NB4 (cell line): ENCODE data around the gene BAZ1A.
A peak's percentile ranks its signal among the peaks of the same experiment; 100 is the strongest.

Source experiments
- DNase-seq: peaks from one replicate; pipeline ENCODE4 v3.0.0; 2010; ENCODE audit warnings: low read depth
- H3K4me3 ChIP-seq: one replicate; pipeline ENCODE4 v1.5.1; 2011; ENCODE audit warnings: mild to moderate bottlenecking, low read depth, low read length, moderate library complexity
- CTCF ChIP-seq: IDR thresholded peaks from one replicate; pipeline ENCODE4 v1.5.1; 2012; ENCODE audit warnings: low read depth, low read length
- MAX ChIP-seq: IDR thresholded peaks from 2 replicates; pipeline ENCODE4 v1.6.1; 2011; ENCODE audit warnings: low read depth, low read length
- MYC ChIP-seq: IDR thresholded peaks from 2 replicates; pipeline ENCODE4 v1.6.1; 2011; ENCODE audit warnings: low read depth, low read length
- POLR2A ChIP-seq: IDR thresholded peaks from 2 replicates; pipeline ENCODE4 v1.6.1; 2011; ENCODE audit warnings: mild to moderate bottlenecking; ENCODE audit not compliant: insufficient read length; ENCODE audit errors: extremely low read depth

The BAZ1A gene

GRCh38 chr14:34733245-34733644 is 141.9 kb downstream of the BAZ1A start:
- no peak for DNase-seq
- no peak for TF ChIP-seq POLR2A
- TF ChIP-seq MYC = no peak
- H3K4me3 ChIP-seq = no peak overlapping the region

- no peak for TF ChIP-seq MYC
- no peak for TF ChIP-seq CTCF
- no peak for TF ChIP-seq POLR2A
- TF ChIP-seq MAX = no peak
- no peak for DNase-seq
- no peak overlapping the region for H3K4me3 ChIP-seq
These were observed 142.4 kb downstream of the BAZ1A start for GRCh38 chr14:34732802-34733201.

GRCh38 chr14:34723867-34724266 is 151.3 kb downstream of the BAZ1A start:
- H3K4me3 ChIP-seq = no peak overlapping the region
- no peak for TF ChIP-seq MYC
- DNase-seq = no peak

- no peak overlapping the region for H3K4me3 ChIP-seq
- TF ChIP-seq CTCF (peak; percentile 61), POLR2A (no peak)
- DNase-seq = peak; percentile 60
These were observed 152.2 kb downstream of the BAZ1A start for GRCh38 chr14:34722723-34723545.

GRCh38 chr14:34721129-34721528 is 154.0 kb downstream of the BAZ1A start:
- no peak for DNase-seq
- H3K4me3 ChIP-seq = no peak overlapping the region
- no peak for TF ChIP-seq CTCF

GRCh38 chr14:34718750-34719304 is 156.3 kb downstream of the BAZ1A start:
- DNase-seq = no peak
- no peak overlapping the region for H3K4me3 ChIP-seq
- TF ChIP-seq POLR2A = no peak

- TF ChIP-seq MAX (no peak), CTCF (no peak), MYC (no peak), POLR2A (no peak)
- DNase-seq = no peak
- peak overlapping the region; percentile 50 for H3K4me3 ChIP-seq
These were observed 159.9 kb downstream of the BAZ1A start for GRCh38 chr14:34715127-34715863.
